HL-60 (cell line): ENCODE measurements around the gene ELAVL3.

Source experiments
- DNase-seq, 2 experiments: peaks; one replicate each; pipeline ENCODE4 v3.0.0-alpha.2; 2010 to 2020; ENCODE audit warnings: low read depth in 1 of 2, low spot score in 1 of 2
- H3K27ac ChIP-seq: fragments of 250-450 bp; sonication (Bioruptor Pico); replicated peaks from 2 replicates; pipeline ENCODE4 v1.5.1; 2020; ENCODE audit warnings: mild to moderate bottlenecking, moderate library complexity
- H3K27me3 ChIP-seq: fragments of 250-450 bp; sonication (Bioruptor Pico); 2 replicates; pipeline ENCODE4 v1.5.1; 2021; ENCODE audit warnings: mild to moderate bottlenecking, moderate library complexity; ENCODE audit not compliant: insufficient read depth, poor library complexity, severe bottlenecking
- H3K4me3 ChIP-seq: replicated peaks from 2 replicates; pipeline ENCODE4 v1.5.1; 2011; ENCODE audit warnings: mild to moderate bottlenecking, control low read depth, low read length; ENCODE audit not compliant: insufficient read depth
- CTCF ChIP-seq: IDR thresholded peaks from one replicate; pipeline ENCODE4 v1.5.1; 2011; ENCODE audit warnings: low read length, control low read depth, inconsistent platforms; ENCODE audit not compliant: insufficient read depth
- GABPA ChIP-seq: IDR thresholded peaks from 2 replicates; pipeline ENCODE4 v1.6.1; 2012; ENCODE audit warnings: low read depth
- POLR2AphosphoS5 ChIP-seq: IDR thresholded peaks from 2 replicates; pipeline ENCODE4 v1.6.1; 2012; ENCODE audit warnings: low read depth
- REST ChIP-seq: IDR thresholded peaks from 2 replicates; pipeline ENCODE4 v1.6.1; 2012; ENCODE audit warnings: low read depth; ENCODE audit not compliant: insufficient replicate concordance
- SPI1 ChIP-seq: IDR thresholded peaks from 2 replicates; pipeline ENCODE4 v1.6.1; 2012; ENCODE audit warnings: low read depth, mild to moderate bottlenecking, borderline replicate concordance
- long read RNA-seq: library from polyadenylated mRNA; unstranded; transcript quantifications from one replicate; pipeline ENCODE4 v2.0.0, GENCODE V29; 2020

The ELAVL3 gene
- long read RNA-seq = 0 reads

- DNase-seq = no peak
- TF ChIP-seq GABPA (no peak), SPI1 (no peak), POLR2AphosphoS5 (no peak), REST (no peak), CTCF (no peak)
- H3K27ac ChIP-seq = no peak within 1 kb of the TSS
These were observed at the start of gene ELAVL3 for GRCh38 chr19:11480715-11481533. Gene ELAVL3 (minus strand): TSS chr19:11481046. CDS start chr19:11480608, 438 bp downstream.

GRCh38 chr19:11530432-11530831, 49.6 kb upstream of the ELAVL3 start:
- peak; percentile 61 to 73 for DNase-seq
- Histone ChIP-seq H3K27me3 (no peaks in the 10 kb centered on the region), H3K27ac (no peak overlapping the region), H3K4me3 (no peak overlapping the region)
- TF ChIP-seq SPI1 = no peak
- TF ChIP-seq REST = no peak
- no peak for TF ChIP-seq POLR2AphosphoS5
- no peak for TF ChIP-seq GABPA
- TF ChIP-seq CTCF = no peak

More at GRCh38 chr19:11480715-11481533, at the start of gene ELAVL3:
- H3K4me3 ChIP-seq = no peak within 1 kb of the TSS
- H3K27me3 ChIP-seq = peaks cover 41% of the 10 kb centered on the region

GRCh38 chr19:11528551-11529341, 47.9 kb upstream of the ELAVL3 start, which contains the start of gene ECSIT:
Gene ECSIT (minus strand): TSS chr19:11529134. CDS start chr19:11519170, 9,964 bp downstream.
- peak; percentile 96 to 98 for DNase-seq
- no peaks in the 10 kb centered on the region for H3K27me3 ChIP-seq
- peak within 1 kb of the TSS; percentile 84 for H3K27ac ChIP-seq
- peak within 1 kb of the TSS; percentile 90 for H3K4me3 ChIP-seq
- TF ChIP-seq CTCF = no peak
- peak; percentile 84 for TF ChIP-seq GABPA
- no peak for TF ChIP-seq SPI1
- peak; percentile 98 for TF ChIP-seq REST
- peak; percentile 51; the same call in 1 of the 2 replicates for TF ChIP-seq POLR2AphosphoS5
